Activated T-helper 2 cell treated with anti-CD3 and anti-CD28 coated beads, Interferon-gamma antibody, Interleukin-2, Interleukin-4, amounts not matched to agents 10 μg/mL and 5 μg/mL and 100 μg/mL, durations not matched to agents 14 hours and 24 hours and 36 hours (primary cell): ENCODE measurements around the gene SPSB1. TPM values are rescaled to one million over a fixed set of nuclear protein-coding genes. Genes with fewer than 3 reads are reported as not detected.

ENCODE experiments used
- DNase-seq: peaks from one replicate; pipeline ENCODE4 v3.0.0; 2021; ENCODE audit warnings: low spot score
- H3K27ac Mint-ChIP-seq: one replicate; pipeline ENCODE4 v1.8.0; 2021; ENCODE audit warnings: mixed read lengths
- H3K27me3 Mint-ChIP-seq: one replicate; pipeline ENCODE4 v1.8.0; 2021; ENCODE audit warnings: low read depth, mixed read lengths
- H3K36me3 Mint-ChIP-seq: one replicate; pipeline ENCODE4 v1.8.0; 2021; ENCODE audit warnings: low read depth, mixed read lengths
- H3K4me1 Mint-ChIP-seq: one replicate; pipeline ENCODE4 v1.8.0; 2021; ENCODE audit warnings: low read depth, mixed read lengths
- H3K4me3 Mint-ChIP-seq: one replicate; pipeline ENCODE4 v1.8.0; 2021; ENCODE audit warnings: low read depth, mild to moderate bottlenecking, moderate library complexity, mixed read lengths
- H3K9me3 Mint-ChIP-seq: one replicate; pipeline ENCODE4 v1.8.0; 2021; ENCODE audit warnings: mixed read lengths
- intact Hi-C: fragments of 100-400 bp; cut with micrococcal nuclease; formaldehyde crosslinking; loops from one replicate; pipeline ENCODE4 v1.15.1; 2023
- total RNA-seq: library from RNA; stranded (reverse); gene quantifications from 2 replicates; pipeline ENCODE4 v1.2.3, GENCODE V29; 2022

SPSB1 gene
- total RNA-seq, 1 donor from 2014 or later: 7.5 TPM

DNA sequence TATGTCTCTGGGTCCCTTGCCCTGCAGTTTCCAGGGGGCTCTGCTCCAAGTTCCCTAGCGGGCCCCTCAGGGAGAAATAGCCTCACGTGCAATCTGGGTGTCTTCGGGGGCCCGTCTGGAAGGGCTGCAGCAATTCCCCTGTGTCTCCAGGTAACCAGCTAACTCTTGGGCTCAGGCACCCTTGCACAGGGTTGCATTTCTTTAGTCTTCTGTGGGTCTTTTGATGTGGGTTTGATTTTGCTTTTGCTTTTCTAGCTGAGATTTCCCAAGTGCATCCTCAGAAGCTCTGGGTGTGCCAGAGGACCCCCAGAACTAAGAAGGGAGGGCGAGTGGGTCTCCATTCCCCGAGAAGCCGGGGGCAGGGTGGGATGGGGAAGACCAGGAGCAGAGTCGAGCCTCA is 75.7 kb downstream of the SPSB1 start:
- H3K9me3 Mint-ChIP-seq: no peaks in the 10 kb centered on the region
- intact Hi-C loops: no loop called here
- no peaks in the 10 kb centered on the region for H3K27me3 Mint-ChIP-seq
- H3K36me3 Mint-ChIP-seq: no peaks in the 10 kb centered on the region
- H3K4me3 Mint-ChIP-seq: no peak overlapping the region
- no peak for DNase-seq
- H3K27ac Mint-ChIP-seq: no peak overlapping the region
- H3K4me1 Mint-ChIP-seq: no peaks in the 10 kb centered on the region

GRCh38 chr1:9369964-9370788 is 77.5 kb downstream of the SPSB1 start:
- Mint-ChIP-seq H3K9me3 (no peaks in the 10 kb centered on the region), H3K4me1 (no peaks in the 10 kb centered on the region), H3K27ac (no peak overlapping the region), H3K27me3 (no peaks in the 10 kb centered on the region), H3K4me3 (no peak overlapping the region), H3K36me3 (no peaks in the 10 kb centered on the region)
- no peak for DNase-seq
- intact Hi-C loops: no loop called here

- no peak for DNase-seq
- H3K4me1 Mint-ChIP-seq: no peaks in the 10 kb centered on the region
- no peaks in the 10 kb centered on the region for H3K36me3 Mint-ChIP-seq
- H3K27me3 Mint-ChIP-seq: no peaks in the 10 kb centered on the region
- intact Hi-C loops: no loop called here
- no peaks in the 10 kb centered on the region for H3K9me3 Mint-ChIP-seq
- no peak overlapping the region for H3K4me3 Mint-ChIP-seq
- no peak overlapping the region for H3K27ac Mint-ChIP-seq
These were observed 78.8 kb downstream of the SPSB1 start for GRCh38 chr1:9371391-9371935.

GRCh38 chr1:9371951-9372350 is 79.3 kb downstream of the SPSB1 start:
- intact Hi-C loops: no loop called here
- Mint-ChIP-seq H3K9me3 (no peaks in the 10 kb centered on the region), H3K4me3 (no peak overlapping the region), H3K4me1 (no peaks in the 10 kb centered on the region), H3K27me3 (no peaks in the 10 kb centered on the region), H3K36me3 (no peaks in the 10 kb centered on the region), H3K27ac (no peak overlapping the region)
- DNase-seq: no peak

- Mint-ChIP-seq H3K4me3 (no peak overlapping the region), H3K9me3 (no peaks in the 10 kb centered on the region), H3K27me3 (no peaks in the 10 kb centered on the region), H3K4me1 (no peaks in the 10 kb centered on the region), H3K27ac (no peak overlapping the region), H3K36me3 (no peaks in the 10 kb centered on the region)
- DNase-seq: no peak
- intact Hi-C loops: no loop called here
These were observed 80.9 kb downstream of the SPSB1 start for GRCh38 chr1:9373619-9374018.

- no peak overlapping the region for H3K4me3 Mint-ChIP-seq
- no peaks in the 10 kb centered on the region for H3K27me3 Mint-ChIP-seq
- H3K36me3 Mint-ChIP-seq: no peaks in the 10 kb centered on the region
- intact Hi-C loops: no loop called here
- DNase-seq: no peak
- no peaks in the 10 kb centered on the region for H3K9me3 Mint-ChIP-seq
- H3K27ac Mint-ChIP-seq: no peak overlapping the region
- no peaks in the 10 kb centered on the region for H3K4me1 Mint-ChIP-seq
These were observed 82.2 kb downstream of the SPSB1 start for GRCh38 chr1:9374748-9375341.

GRCh38 chr1:9375912-9376311 is 83.2 kb downstream of the SPSB1 start:
- intact Hi-C loops: no loop called here
- no peaks in the 10 kb centered on the region for H3K9me3 Mint-ChIP-seq
- H3K27me3 Mint-ChIP-seq: no peaks in the 10 kb centered on the region
- H3K4me3 Mint-ChIP-seq: no peak overlapping the region
- DNase-seq: no peak
- no peak overlapping the region for H3K27ac Mint-ChIP-seq
- no peaks in the 10 kb centered on the region for H3K36me3 Mint-ChIP-seq
- no peaks in the 10 kb centered on the region for H3K4me1 Mint-ChIP-seq

DNA sequence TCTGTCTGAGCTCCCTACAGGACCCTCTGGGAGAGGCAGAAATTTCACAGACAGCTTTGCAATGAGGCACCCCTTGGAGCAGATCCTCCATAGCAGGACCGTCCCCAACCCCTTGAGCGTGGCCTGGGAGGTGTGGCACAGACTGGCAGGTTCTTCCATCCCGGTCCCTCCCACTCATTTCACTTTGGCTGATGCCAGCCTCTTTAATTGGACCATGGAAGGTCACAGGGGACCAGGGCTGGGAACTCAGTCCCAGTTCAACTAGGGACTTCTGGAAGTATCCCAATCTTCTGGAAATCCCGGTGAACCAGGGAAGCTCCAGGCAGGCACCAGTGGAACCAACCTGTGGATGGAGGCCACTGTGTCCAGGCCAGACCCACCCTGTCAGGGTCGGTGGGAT is 83.7 kb downstream of the SPSB1 start:
- intact Hi-C loops: no loop called here
- Mint-ChIP-seq H3K27ac (no peak overlapping the region), H3K36me3 (no peaks in the 10 kb centered on the region), H3K4me3 (no peak overlapping the region), H3K27me3 (no peaks in the 10 kb centered on the region), H3K9me3 (no peaks in the 10 kb centered on the region), H3K4me1 (no peaks in the 10 kb centered on the region)
- DNase-seq: no peak

- intact Hi-C loops: no loop called here
- Mint-ChIP-seq H3K9me3 (no peaks in the 10 kb centered on the region), H3K36me3 (no peaks in the 10 kb centered on the region), H3K4me1 (no peaks in the 10 kb centered on the region), H3K27me3 (no peaks in the 10 kb centered on the region), H3K27ac (no peak overlapping the region), H3K4me3 (no peak overlapping the region)
- DNase-seq: no peak
These were observed 84.2 kb downstream of the SPSB1 start for GRCh38 chr1:9376886-9377333.

DNA sequence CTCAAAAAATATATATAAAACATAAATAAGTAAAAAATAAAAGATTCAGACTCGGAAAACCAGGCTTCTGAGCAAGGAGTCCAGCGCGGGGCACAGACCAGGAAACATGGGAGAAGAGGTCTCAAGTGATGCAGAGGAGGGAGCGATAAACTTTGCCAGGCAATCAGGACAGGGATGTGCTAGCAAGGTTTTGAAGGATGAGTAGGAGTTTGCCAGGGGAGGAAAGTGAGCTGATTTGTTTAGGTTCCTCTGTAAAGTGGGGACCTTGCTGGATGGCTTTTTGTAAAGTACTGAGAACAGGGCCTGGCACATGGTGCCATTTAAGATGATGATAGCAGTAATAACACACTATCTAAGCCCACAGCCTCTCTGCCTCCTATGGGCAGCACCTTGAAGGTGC is 86.1 kb downstream of the SPSB1 start:
- intact Hi-C loops: no loop called here
- Mint-ChIP-seq H3K9me3 (no peaks in the 10 kb centered on the region), H3K36me3 (no peaks in the 10 kb centered on the region), H3K27me3 (peaks cover 2% of the 10 kb centered on the region), H3K4me1 (no peaks in the 10 kb centered on the region), H3K27ac (no peak overlapping the region), H3K4me3 (no peak overlapping the region)
- DNase-seq: no peak

DNA sequence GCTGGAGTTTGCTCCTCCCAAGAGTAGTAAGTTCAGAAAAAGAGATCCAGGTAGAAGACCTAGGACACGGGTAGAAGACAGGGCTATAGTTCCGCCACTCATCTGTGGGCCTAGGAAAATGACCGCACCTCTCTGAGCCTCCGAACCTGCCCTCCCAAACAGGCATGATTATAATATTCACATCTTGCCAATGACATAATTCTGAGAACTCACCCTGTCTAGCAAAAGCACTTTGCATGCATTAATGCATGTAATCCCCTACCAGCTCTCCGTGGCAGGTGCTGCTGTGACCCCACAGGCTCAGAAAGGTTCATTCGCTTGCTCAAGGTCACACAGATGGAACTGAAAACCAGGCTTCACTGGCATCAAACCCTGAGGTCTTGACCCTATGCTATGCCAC is 88.0 kb downstream of the SPSB1 start:
- Mint-ChIP-seq H3K4me1 (no peaks in the 10 kb centered on the region), H3K4me3 (no peak overlapping the region), H3K36me3 (no peaks in the 10 kb centered on the region), H3K9me3 (no peaks in the 10 kb centered on the region), H3K27me3 (peaks cover 5% of the 10 kb centered on the region), H3K27ac (no peak overlapping the region)
- no peak for DNase-seq
- intact Hi-C loops: no loop called here

GRCh38 chr1:9382643-9383491 is 90.2 kb downstream of the SPSB1 start:
- peaks cover 9% of the 10 kb centered on the region for H3K4me1 Mint-ChIP-seq
- H3K27me3 Mint-ChIP-seq: peaks cover 7% of the 10 kb centered on the region

GRCh38 chr1:9384128-9384527 is 91.4 kb downstream of the SPSB1 start:
- H3K4me3 Mint-ChIP-seq: no peak overlapping the region
- intact Hi-C loops: no loop called here
- H3K4me1 Mint-ChIP-seq: peaks cover 9% of the 10 kb centered on the region
- peaks cover 7% of the 10 kb centered on the region for H3K27me3 Mint-ChIP-seq
- no peaks in the 10 kb centered on the region for H3K9me3 Mint-ChIP-seq
- H3K27ac Mint-ChIP-seq: no peak overlapping the region
- DNase-seq: no peak
- no peaks in the 10 kb centered on the region for H3K36me3 Mint-ChIP-seq

More at GRCh38 chr1:9382643-9383491, 90.2 kb downstream of the SPSB1 start:
- H3K27ac Mint-ChIP-seq: no peak overlapping the region
- intact Hi-C loops: no loop called here
- no peak for DNase-seq
- no peak overlapping the region for H3K4me3 Mint-ChIP-seq
- H3K36me3 Mint-ChIP-seq: no peaks in the 10 kb centered on the region
- H3K9me3 Mint-ChIP-seq: no peaks in the 10 kb centered on the region
